CD4-positive, alpha-beta T cell treated with Interleukin-2 at 100 ng/mL for 4 hours (primary cell): ENCODE measurements around the gene PLCB4.
"Not testable (repeated sequence)": the region's sequence is repeated elsewhere in the genome, so short reads cannot be mapped to it uniquely, and the experiment has no call there.

Experiments
- DNase-seq: peaks from one replicate; pipeline ENCODE4 v3.0.0-alpha.2; 2020; ENCODE audit warnings: low spot score

The PLCB4 gene

GRCh38 chr20:9142809-9143208 is 73.9 kb downstream of the PLCB4 start:
- DNase-seq = no peak

GRCh38 chr20:9143926-9144325 is 75.0 kb downstream of the PLCB4 start:
- no peak for DNase-seq

GRCh38 chr20:9144643-9145042 is 75.8 kb downstream of the PLCB4 start:
- no peak for DNase-seq

GRCh38 chr20:9145142-9145541 is 76.3 kb downstream of the PLCB4 start:
- no peak for DNase-seq

GRCh38 chr20:9146649-9147048 is 77.8 kb downstream of the PLCB4 start:
- no peak for DNase-seq

GRCh38 chr20:9147547-9148024 is 78.7 kb downstream of the PLCB4 start:
- DNase-seq = no peak

- DNase-seq = no peak
Measured at GRCh38 chr20:9148291-9148690, 79.4 kb downstream of the PLCB4 start.

- DNase-seq = no peak
Measured at GRCh38 chr20:9149087-9149486, 80.2 kb downstream of the PLCB4 start.

- no peak for DNase-seq
Measured at GRCh38 chr20:9149796-9150195, 80.9 kb downstream of the PLCB4 start.

GRCh38 chr20:9150679-9151078 is 81.8 kb downstream of the PLCB4 start:
- DNase-seq = no peak

GRCh38 chr20:9152139-9152538 is 83.3 kb downstream of the PLCB4 start:
- not testable (repeated sequence) for DNase-seq

- no peak for DNase-seq
Measured at GRCh38 chr20:9154464-9155024, 85.7 kb downstream of the PLCB4 start.

GRCh38 chr20:9156529-9157280 is 87.8 kb downstream of the PLCB4 start:
- DNase-seq = no peak

GRCh38 chr20:9160331-9160730 is 91.4 kb downstream of the PLCB4 start:
- DNase-seq = no peak

GRCh38 chr20:9160757-9161156 is 91.9 kb downstream of the PLCB4 start:
- DNase-seq = no peak

- no peak for DNase-seq
Measured at GRCh38 chr20:9161311-9161710, 92.4 kb downstream of the PLCB4 start.

GRCh38 chr20:9163251-9163650 is 94.4 kb downstream of the PLCB4 start:
- no peak for DNase-seq

- no peak for DNase-seq
Measured at GRCh38 chr20:9163995-9164394, 95.1 kb downstream of the PLCB4 start.

GRCh38 chr20:9165261-9165660 is 96.4 kb downstream of the PLCB4 start:
- DNase-seq = no peak

GRCh38 chr20:9166153-9166780 is 97.4 kb downstream of the PLCB4 start:
- DNase-seq = no peak

- DNase-seq = no peak
Measured at GRCh38 chr20:9169409-9169808, 100.5 kb downstream of the PLCB4 start.

GRCh38 chr20:9172851-9173250 is 104.0 kb downstream of the PLCB4 start:
- no peak for DNase-seq

- no peak for DNase-seq
Measured at GRCh38 chr20:9177278-9177677, 108.4 kb downstream of the PLCB4 start.
